IPS DF 6.9 (cell line): ENCODE results near the gene CYP4F2.
"Not testable (repeated sequence)": the region's sequence is repeated elsewhere in the genome, so short reads cannot be mapped to it uniquely, and the experiment has no call there.

Source experiments
- DNase-seq: peaks from one replicate; pipeline ENCODE4 v3.0.0-alpha.2; 2013; ENCODE audit warnings: low read depth, low spot score
- H3K27ac ChIP-seq: one replicate; pipeline ENCODE4 v1.5.1; 2013; ENCODE audit warnings: low read length, control low read depth
- H3K27me3 ChIP-seq: 2 replicates; pipeline ENCODE4 v1.6.1; 2013; ENCODE audit warnings: mild to moderate bottlenecking, low read length; ENCODE audit not compliant: control insufficient read depth, insufficient read depth
- H3K36me3 ChIP-seq: 2 replicates; pipeline ENCODE4 v1.6.1; 2013; ENCODE audit warnings: low read length; ENCODE audit not compliant: control insufficient read depth, insufficient read depth
- H3K4me1 ChIP-seq: 2 replicates; pipeline ENCODE4 v1.6.1; 2013; ENCODE audit warnings: low read length; ENCODE audit not compliant: control insufficient read depth, insufficient read depth
- H3K4me3 ChIP-seq: 2 replicates; pipeline ENCODE4 v1.5.1; 2013; ENCODE audit warnings: mild to moderate bottlenecking, low read length
- H3K9me3 ChIP-seq: 2 replicates; pipeline ENCODE4 v1.6.1; 2013; ENCODE audit warnings: low read length, inconsistent platforms; ENCODE audit not compliant: control insufficient read depth, insufficient read depth
- WGBS: extraction: QIAGEN DNeasy Blood & Tissue Kit; methylation state at CpG from one replicate; pipeline ENCODE4 v1.1.7; 2013; ENCODE audit warnings: mixed read lengths, missing lambda C conversion rate; ENCODE audit not compliant: insufficient read length, insufficient coverage; 5-methylcytosine and 5-hydroxymethylcytosine counted together

Gene CYP4F2

DNA sequence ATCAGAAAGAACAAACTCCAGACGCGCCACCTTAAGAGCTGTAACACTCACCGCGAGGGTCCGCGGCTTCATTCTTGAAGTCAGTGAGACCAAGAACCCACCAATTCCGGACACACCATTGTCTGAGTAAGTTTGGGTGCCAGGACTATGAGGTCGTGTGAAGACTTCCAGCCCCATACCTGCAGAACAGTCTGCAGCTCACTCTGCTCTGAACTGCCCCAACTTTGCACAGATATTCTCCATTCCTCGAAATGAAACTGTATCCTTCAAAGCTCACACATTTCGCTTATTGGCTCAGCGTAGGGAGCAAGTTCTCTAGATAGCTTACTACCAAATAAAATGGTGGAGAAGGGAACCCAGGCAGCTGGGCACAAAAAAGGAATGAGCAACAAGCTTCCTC is 2.6 kb upstream of the CYP4F2 start:
- no CpG with 5 or more reads among the region's 11 CpGs for WGBS
- H3K4me3 ChIP-seq = no peak overlapping the region
- H3K4me1 ChIP-seq = no peaks in the 10 kb centered on the region
- H3K9me3 ChIP-seq = peaks cover 6% of the 10 kb centered on the region
- DNase-seq = no peak
- no peaks in the 10 kb centered on the region for H3K27me3 ChIP-seq
- H3K36me3 ChIP-seq = no peaks in the 10 kb centered on the region
- H3K27ac ChIP-seq = no peak overlapping the region

DNA sequence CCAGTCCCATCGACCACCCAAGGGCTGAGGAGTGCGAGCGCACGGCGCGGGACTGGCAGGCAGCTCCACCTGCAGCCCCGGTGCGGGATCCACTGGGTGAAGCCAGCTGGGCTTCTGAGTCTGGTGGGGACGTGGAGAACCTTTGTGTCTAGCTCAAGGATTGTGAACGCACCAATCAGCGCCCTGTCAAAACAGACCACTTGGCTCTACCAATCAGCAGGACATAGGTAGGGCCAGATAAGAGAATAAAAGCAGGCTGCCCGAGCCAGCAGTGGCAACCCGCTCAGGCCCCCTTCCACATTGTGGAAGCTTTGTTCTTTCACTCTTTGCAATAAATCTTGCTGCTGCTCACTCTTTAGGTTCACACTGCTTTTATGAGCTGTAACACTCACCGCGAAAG is 2.2 kb upstream of the CYP4F2 start:
- not testable (repeated sequence) for H3K36me3 ChIP-seq, H3K27ac ChIP-seq, DNase-seq, H3K4me3 ChIP-seq, H3K9me3 ChIP-seq, H3K27me3 ChIP-seq, H3K4me1 ChIP-seq
- WGBS = no CpG with 5 or more reads among the region's 15 CpGs

DNA sequence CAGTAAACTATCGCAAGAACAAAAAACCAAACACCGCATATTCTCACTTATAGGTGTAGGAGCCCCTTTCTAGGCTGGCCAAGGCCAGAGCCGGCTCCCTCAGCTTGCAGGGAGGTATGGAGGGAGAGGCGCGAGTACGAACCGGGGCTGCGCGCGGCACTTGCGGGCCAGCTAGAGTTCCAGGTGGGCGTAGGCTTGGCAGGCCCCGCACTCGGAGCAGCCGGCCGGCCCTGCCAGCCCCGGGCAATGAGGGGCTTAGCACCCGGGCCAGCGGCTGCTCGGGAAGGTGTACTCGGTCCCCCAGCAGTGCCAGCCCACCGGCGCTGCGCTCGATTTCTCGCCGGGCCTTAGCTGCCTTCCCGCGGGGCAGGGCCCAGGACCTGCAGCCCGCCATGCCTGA is 1.7 kb upstream of the CYP4F2 start:
- not testable (repeated sequence) for DNase-seq, H3K4me3 ChIP-seq, H3K27ac ChIP-seq, H3K9me3 ChIP-seq, H3K36me3 ChIP-seq, H3K4me1 ChIP-seq, H3K27me3 ChIP-seq
- no CpG with 5 or more reads among the region's 30 CpGs for WGBS

DNA sequence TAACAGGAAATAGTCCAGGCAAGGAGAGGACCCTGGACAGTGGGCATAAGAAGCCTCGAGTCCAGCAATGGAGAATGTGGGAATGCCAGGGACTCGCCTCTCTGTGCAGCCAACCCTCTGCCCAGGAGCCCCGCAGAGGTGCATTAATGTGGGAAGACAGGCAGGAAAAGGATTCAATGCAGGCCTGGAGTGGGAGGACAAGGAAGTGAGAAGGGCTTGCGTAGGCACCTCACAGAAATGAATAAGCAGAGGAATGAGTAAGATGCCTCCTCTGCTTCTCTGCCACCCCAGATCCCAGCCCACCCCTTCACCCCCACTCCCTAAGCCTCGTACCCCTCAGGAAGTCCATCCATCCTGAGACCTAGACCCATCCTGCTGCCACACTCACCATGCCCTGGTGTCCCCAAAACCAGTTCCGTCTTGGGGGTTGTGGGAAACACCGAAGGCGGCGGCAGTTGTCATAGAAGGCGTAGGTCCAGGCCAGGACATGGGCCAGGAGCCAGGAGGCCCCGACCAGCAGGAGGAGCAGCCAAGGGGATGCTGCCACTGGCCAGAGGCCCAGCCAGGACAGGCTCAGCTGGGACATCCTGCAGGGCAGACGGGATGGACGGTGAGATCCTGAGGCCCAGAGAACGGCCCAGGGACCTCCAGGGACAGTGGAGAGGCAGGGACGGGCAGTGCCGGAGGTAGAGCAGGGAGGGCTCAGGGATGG is 692 bp downstream of the CYP4F2 start:
- WGBS = no CpG with 5 or more reads among the region's 16 CpGs
- Histone ChIP-seq H3K36me3 (no peaks in the 10 kb centered on the region), H3K27ac (no peak overlapping the region), H3K27me3 (no peaks in the 10 kb centered on the region), H3K9me3 (peaks cover 16% of the 10 kb centered on the region), H3K4me3 (no peak overlapping the region), H3K4me1 (no peaks in the 10 kb centered on the region)
- no peak for DNase-seq

DNA sequence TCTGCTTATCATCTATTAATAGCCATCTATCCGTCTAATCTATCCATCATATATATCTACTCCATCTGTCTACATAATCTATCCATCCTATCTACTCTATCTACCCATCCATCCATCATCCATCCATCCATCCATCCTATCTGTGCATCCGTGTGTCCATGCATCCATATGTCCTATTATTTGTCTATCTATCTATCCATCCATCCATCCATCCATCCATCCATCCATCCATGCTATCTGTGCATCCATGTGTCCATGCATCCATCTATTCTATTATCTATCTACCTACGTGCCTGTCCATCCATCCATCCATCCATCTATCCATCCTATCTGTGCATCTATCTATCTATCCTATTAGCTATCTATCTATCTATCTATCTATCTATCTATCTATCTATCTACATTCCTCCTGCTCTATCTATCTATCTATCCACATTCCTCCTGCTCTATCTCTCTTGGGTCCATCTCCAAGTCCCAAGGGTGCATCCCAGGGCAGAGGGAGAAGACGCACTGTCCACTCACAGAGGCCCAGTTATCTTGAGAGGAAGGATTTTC is 1.9 kb downstream of the CYP4F2 start:
- H3K4me3 ChIP-seq = no peak overlapping the region
- H3K36me3 ChIP-seq = no peaks in the 10 kb centered on the region
- no peaks in the 10 kb centered on the region for H3K27me3 ChIP-seq
- 82% methylated on average over 1 of the region's 4 CpGs for WGBS
- H3K27ac ChIP-seq = no peak overlapping the region
- H3K9me3 ChIP-seq = peaks cover 16% of the 10 kb centered on the region
- DNase-seq = no peak
- H3K4me1 ChIP-seq = no peaks in the 10 kb centered on the region

DNA sequence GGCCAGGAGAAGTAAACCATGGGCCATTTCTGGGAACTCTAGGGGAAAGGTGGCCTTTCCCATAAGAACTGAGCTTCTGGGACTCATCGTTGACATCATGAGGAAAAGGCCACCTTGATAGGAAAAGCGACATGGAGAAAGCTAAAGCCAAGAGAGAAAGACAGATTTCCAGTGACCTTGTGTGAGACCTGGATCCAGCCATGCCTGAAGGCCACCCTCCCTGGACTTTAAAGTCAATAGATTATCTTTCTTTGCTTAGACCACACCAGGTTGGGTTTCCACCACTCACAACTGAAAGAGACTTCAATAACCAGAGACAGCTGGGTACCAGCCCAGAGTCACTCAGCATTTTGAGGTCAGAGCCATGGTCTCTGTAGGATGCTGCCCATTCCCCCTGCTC is 3.5 kb downstream of the CYP4F2 start:
- no peak overlapping the region for H3K27ac ChIP-seq
- no CpG with 5 or more reads among the region's 2 CpGs for WGBS
- H3K9me3 ChIP-seq = peaks cover 21% of the 10 kb centered on the region
- H3K27me3 ChIP-seq = no peaks in the 10 kb centered on the region
- H3K4me1 ChIP-seq = no peaks in the 10 kb centered on the region
- no peak overlapping the region for H3K4me3 ChIP-seq
- no peaks in the 10 kb centered on the region for H3K36me3 ChIP-seq
- DNase-seq = no peak

DNA sequence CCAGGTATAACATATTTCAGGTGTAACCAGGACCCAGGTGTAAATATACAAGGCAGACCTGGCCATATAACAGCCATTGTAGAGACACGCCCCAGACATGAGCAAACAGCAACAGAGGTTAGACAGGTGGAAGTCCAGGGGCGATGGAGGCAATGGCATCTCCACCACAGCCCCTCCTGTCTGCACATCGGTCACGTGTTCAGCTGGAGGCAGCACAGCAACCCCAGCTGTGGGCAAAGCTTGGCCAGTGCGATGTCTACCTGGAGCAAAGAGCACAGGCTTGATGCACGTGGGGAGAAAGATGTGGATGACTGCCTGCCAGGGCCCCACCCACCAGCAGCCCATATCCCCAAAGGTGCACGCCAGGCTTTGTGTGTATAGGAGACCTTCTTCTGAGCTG is 4.4 kb downstream of the CYP4F2 start:
- no peak for DNase-seq
- no peaks in the 10 kb centered on the region for H3K4me1 ChIP-seq
- no CpG with 5 or more reads among the region's 7 CpGs for WGBS
- no peak overlapping the region for H3K4me3 ChIP-seq
- H3K9me3 ChIP-seq = peaks cover 21% of the 10 kb centered on the region
- H3K36me3 ChIP-seq = no peaks in the 10 kb centered on the region
- no peaks in the 10 kb centered on the region for H3K27me3 ChIP-seq
- no peak overlapping the region for H3K27ac ChIP-seq

DNA sequence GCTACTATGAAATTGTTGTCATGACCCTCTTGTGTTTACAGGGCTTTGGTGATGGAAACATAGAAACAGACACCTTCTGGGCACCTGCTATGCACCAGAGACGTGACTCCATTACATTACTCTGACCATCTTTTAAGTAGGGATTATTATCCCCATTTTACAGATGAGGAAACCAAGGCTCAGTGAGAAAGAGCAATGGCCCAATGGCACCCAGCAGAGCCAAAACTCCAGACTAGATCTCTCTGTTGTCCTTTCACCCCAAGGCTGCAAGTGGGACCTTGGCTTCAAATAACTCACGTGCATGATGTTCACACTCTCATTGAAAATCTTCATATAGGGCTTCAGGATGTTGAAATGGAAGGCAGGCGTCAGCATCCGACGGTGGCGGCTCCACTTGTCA is 5.9 kb downstream of the CYP4F2 start:
- WGBS = no CpG with 5 or more reads among the region's 6 CpGs
- DNase-seq = no peak
- H3K4me1 ChIP-seq = no peaks in the 10 kb centered on the region
- no peaks in the 10 kb centered on the region for H3K36me3 ChIP-seq
- H3K4me3 ChIP-seq = no peak overlapping the region
- H3K9me3 ChIP-seq = peaks cover 21% of the 10 kb centered on the region
- no peaks in the 10 kb centered on the region for H3K27me3 ChIP-seq
- H3K27ac ChIP-seq = no peak overlapping the region

DNA sequence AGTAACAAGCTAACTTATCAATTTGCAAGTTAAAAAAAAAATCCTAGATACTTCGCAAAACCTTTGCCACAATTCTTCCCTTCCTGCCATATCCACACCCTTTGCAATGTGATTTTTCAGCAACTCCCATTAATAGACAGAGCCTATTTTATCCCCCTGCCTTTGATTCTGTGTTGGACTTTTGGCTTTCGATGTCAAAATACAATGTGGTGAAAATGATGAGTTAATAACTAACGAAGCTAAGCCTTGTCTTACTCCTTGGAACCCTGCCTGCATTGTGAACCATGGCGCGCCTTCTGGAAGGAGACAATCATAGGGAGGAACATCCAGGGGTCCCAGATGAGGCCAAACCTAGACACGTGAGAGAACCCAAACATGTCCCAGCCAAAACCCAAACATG is 6.4 kb downstream of the CYP4F2 start:
- peaks cover 19% of the 10 kb centered on the region for H3K9me3 ChIP-seq
- no CpG with 5 or more reads among the region's 6 CpGs for WGBS
- no peaks in the 10 kb centered on the region for H3K4me1 ChIP-seq
- H3K27ac ChIP-seq = no peak overlapping the region
- no peaks in the 10 kb centered on the region for H3K36me3 ChIP-seq
- no peaks in the 10 kb centered on the region for H3K27me3 ChIP-seq
- no peak overlapping the region for H3K4me3 ChIP-seq
- no peak for DNase-seq

DNA sequence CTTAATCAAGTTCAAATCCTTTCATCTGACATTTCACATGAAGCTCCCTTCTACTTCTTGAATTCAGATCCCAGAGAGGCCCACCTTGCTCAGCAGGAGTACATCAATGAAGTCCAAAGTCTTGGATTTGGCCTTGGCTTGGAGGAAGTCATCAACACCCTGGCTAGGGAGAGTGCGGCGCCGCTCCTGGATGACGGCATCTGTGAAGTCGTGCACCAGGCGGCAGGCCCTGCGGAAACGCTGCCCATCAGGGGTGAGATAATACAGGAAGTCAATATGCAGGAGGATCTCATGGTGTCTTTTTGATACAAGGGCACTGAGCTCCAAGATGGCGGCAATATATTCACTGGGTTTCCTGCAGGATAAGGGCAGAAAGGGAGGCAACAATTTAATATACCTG is 8.5 kb downstream of the CYP4F2 start:
- peaks cover 20% of the 10 kb centered on the region for H3K9me3 ChIP-seq
- not testable (repeated sequence) for H3K36me3 ChIP-seq, H3K27me3 ChIP-seq, DNase-seq, H3K4me3 ChIP-seq, H3K27ac ChIP-seq, H3K4me1 ChIP-seq
- WGBS = no CpG with 5 or more reads among the region's 9 CpGs

DNA sequence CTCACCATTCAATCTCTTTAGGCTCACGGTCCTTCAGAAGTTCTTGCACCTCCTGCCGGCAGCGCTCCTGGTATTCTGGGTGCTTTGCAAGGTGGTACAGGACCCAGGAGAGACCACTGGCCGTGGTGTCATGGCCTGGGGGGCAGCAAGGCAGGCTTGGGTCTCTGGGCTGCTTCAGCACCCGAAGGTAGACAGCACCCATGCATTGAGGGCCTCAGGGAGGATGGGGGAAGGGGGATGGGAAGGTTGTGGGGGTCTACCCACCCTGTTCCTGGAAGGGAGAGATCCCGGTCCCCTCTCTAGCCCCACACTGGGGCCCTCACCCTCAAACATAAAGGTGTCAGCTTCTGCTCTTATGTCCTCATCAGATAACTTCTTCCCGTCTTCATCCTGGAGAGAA is 12.0 kb downstream of the CYP4F2 start:
- Histone ChIP-seq H3K9me3 (peaks cover 9% of the 10 kb centered on the region), H3K27me3 (no peaks in the 10 kb centered on the region), H3K27ac (no peak overlapping the region), H3K4me3 (no peak overlapping the region), H3K36me3 (no peaks in the 10 kb centered on the region), H3K4me1 (no peaks in the 10 kb centered on the region)
- no peak for DNase-seq
- WGBS = no CpG with 5 or more reads among the region's 7 CpGs
